H1 (cell line): ENCODE data around the gene PIK3C2G. TPM values are rescaled to one million over a fixed set of nuclear protein-coding genes. Genes with fewer than 3 reads are reported as not detected.

ENCODE experiments used
- POLR2A ChIP-seq, 2 experiments: IDR thresholded peaks; 1 replicate in 1 of 2; 2 replicates in 1 of 2; pipeline ENCODE4 v1.6.1; 2011; ENCODE audit warnings: low read depth in 2 of 2, low read length in 2 of 2, mild to moderate bottlenecking in 2 of 2; ENCODE audit errors: control extremely low read depth in 1 of 2
- POU5F1 ChIP-seq: IDR thresholded peaks from 2 replicates; pipeline ENCODE4 v1.6.1; 2011; ENCODE audit warnings: low read depth, mild to moderate bottlenecking, low read length, moderate library complexity
- RXRA ChIP-seq: IDR thresholded peaks from 2 replicates; pipeline ENCODE4 v1.6.1; 2011; ENCODE audit warnings: low read depth, mild to moderate bottlenecking, low read length, moderate library complexity; ENCODE audit not compliant: insufficient read depth
- polyA plus RNA-seq, 7 experiments: library from polyadenylated mRNA; depleted of rRNA in 3 of 7; stranded (reverse) in 5 of 7; unstranded in 2 of 7; fragments of >200 nt in 5 of 7; fragments of 200-250 nt in 2 of 7; gene quantifications; 1 replicate in 5 of 7; 2 replicates in 1 of 7; 4 replicates in 1 of 7; pipeline versions ENCODE4 v1.2.1 to v1.2.3, GENCODE V29; 2011 to 2013; ENCODE audit warnings: missing spikeins in 2 of 7, mixed read lengths in 2 of 7
- total RNA-seq: library from RNA; stranded (reverse); fragmentation: NEBNext Ultra II Directional; extraction: Animal tissue kit (Norgen Biotek cat#: 25700); gene quantifications from 2 replicates; pipeline ENCODE4 v1.2.1, GENCODE V29; 2021

The PIK3C2G gene
- total and polyA plus RNA-seq, 2 of the 8 experiments (the other 6 are each of a cell fraction or from before 2014, with no cell fraction given), result not detected

DNA sequence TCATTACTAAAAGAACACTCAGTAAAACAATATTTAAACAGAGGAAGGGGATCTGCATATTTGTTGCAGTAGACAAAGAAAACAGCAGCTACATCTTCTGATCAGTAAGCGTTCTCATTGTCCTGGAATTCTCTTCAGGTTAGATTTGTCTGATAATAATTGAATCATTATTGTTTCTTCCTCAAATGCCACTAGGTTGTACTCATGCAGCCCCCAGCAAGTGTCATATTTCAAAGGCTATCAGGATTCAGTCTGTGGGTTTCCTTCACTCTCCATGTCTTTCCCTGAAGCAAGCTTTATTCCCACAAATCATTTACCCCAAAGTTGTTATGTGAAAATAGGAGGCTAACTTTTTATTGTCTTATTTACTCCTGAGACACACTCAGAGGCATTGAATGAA is 14.7 kb downstream of the PIK3C2G start (continued):
- TF ChIP-seq POU5F1 (no peak), RXRA (no peak), POLR2A (IDR thresholded peaks at IDR 0.05; ENCODE audit: control extremely low read depth in 1 of 2, low read depth in 2 of 2, low read length in 2 of 2) (no peak)
